Activated CD8-positive, alpha-beta T cell treated with anti-CD3 and anti-CD28 coated beads for 36 hours (primary cell): ENCODE results near the gene RPL22. TPM values are rescaled to one million over a fixed set of nuclear protein-coding genes. Genes with fewer than 3 reads are reported as not detected.

Experiments used
- ATAC-seq: fragments of 200-7000 bp; cut with Tn5 transposase; one replicate; pipeline ENCODE4 v1.10.0; 2021; ENCODE audit warnings: mild to moderate bottlenecking, moderate library complexity
- CTCF ChIA-PET: fragments of 350-600 bp; sonication (Branson Sonifier 250); formaldehyde crosslinking; loops from one replicate; lab custom pipeline; 2021; ENCODE audit warnings: antibody characterized with exemption; lab: Charles Lee
- POLR2A ChIA-PET: fragments of 350-600 bp; sonication (Branson Sonifier 250); formaldehyde crosslinking; loops from one replicate; lab custom pipeline; 2021; ENCODE audit warnings: antibody characterized with exemption; lab: Charles Lee
- DNase-seq: peaks from one replicate; pipeline ENCODE4 v3.0.0-alpha.2; 2020
- H3K27ac Mint-ChIP-seq: one replicate; pipeline ENCODE4 v1.8.0; 2021; ENCODE audit warnings: mild to moderate bottlenecking, mixed read lengths
- H3K27me3 Mint-ChIP-seq: one replicate; pipeline ENCODE4 v1.8.0; 2021; ENCODE audit warnings: mixed read lengths
- H3K36me3 Mint-ChIP-seq: one replicate; pipeline ENCODE4 v1.8.0; 2021; ENCODE audit warnings: low read depth, mixed read lengths
- H3K4me1 Mint-ChIP-seq: one replicate; pipeline ENCODE4 v1.8.0; 2021; ENCODE audit warnings: low read depth, mixed read lengths
- H3K4me3 Mint-ChIP-seq: one replicate; pipeline ENCODE4 v1.8.0; 2021; ENCODE audit warnings: mild to moderate bottlenecking, moderate library complexity, mixed read lengths
- H3K9me3 Mint-ChIP-seq: one replicate; pipeline ENCODE4 v1.8.0; 2021; ENCODE audit warnings: mixed read lengths
- intact Hi-C: fragments of 100-400 bp; cut with micrococcal nuclease; formaldehyde crosslinking; loops from one replicate; pipeline ENCODE4 v1.10.0; 2022
- total RNA-seq, 2 experiments: library from RNA; stranded (reverse); gene quantifications; one replicate each; pipeline ENCODE4 v1.2.3, GENCODE V29; 2021
- TF ChIP-seq, protein P1 (sequence below): fragments of 200-600 bp; IDR thresholded peaks from one replicate; pipeline ENCODE4 v1.8.0; 2022; ENCODE audit warnings: antibody characterized with exemption, mild to moderate bottlenecking

Gene RPL22
- total RNA-seq, 2 experiments from 2014 or later: 372 to 473 TPM

- Mint-ChIP-seq H3K4me3 (no peak overlapping the region), H3K27ac (no peak overlapping the region), H3K4me1 (no peaks in the 10 kb centered on the region), H3K9me3 (no peaks in the 10 kb centered on the region), H3K36me3 (no peaks in the 10 kb centered on the region), H3K27me3 (no peaks in the 10 kb centered on the region)
- no peak for DNase-seq
- ChIA-PET CTCF (interaction anchor here (1.5 kb wide), 1 partner anchor 45 kb away, joined by 4 read pairs; no protein-coding TSS in a partner anchor), POLR2A (no interaction called here)
- TF ChIP-seq, protein P1, sequence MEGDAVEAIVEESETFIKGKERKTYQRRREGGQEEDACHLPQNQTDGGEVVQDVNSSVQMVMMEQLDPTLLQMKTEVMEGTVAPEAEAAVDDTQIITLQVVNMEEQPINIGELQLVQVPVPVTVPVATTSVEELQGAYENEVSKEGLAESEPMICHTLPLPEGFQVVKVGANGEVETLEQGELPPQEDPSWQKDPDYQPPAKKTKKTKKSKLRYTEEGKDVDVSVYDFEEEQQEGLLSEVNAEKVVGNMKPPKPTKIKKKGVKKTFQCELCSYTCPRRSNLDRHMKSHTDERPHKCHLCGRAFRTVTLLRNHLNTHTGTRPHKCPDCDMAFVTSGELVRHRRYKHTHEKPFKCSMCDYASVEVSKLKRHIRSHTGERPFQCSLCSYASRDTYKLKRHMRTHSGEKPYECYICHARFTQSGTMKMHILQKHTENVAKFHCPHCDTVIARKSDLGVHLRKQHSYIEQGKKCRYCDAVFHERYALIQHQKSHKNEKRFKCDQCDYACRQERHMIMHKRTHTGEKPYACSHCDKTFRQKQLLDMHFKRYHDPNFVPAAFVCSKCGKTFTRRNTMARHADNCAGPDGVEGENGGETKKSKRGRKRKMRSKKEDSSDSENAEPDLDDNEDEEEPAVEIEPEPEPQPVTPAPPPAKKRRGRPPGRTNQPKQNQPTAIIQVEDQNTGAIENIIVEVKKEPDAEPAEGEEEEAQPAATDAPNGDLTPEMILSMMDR: no peak
- no peak for ATAC-seq
- intact Hi-C loops: no loop called here
Measured at GRCh38 chr1:6140413-6140812, 59.0 kb downstream of the RPL22 start.

GRCh38 chr1:6137758-6138157 is 61.6 kb downstream of the RPL22 start:
- H3K36me3 Mint-ChIP-seq: no peaks in the 10 kb centered on the region
- intact Hi-C loops: no loop called here
- no peaks in the 10 kb centered on the region for H3K4me1 Mint-ChIP-seq
- TF ChIP-seq, protein P1: no peak
- no peaks in the 10 kb centered on the region for H3K9me3 Mint-ChIP-seq
- no peak overlapping the region for H3K4me3 Mint-ChIP-seq
- H3K27me3 Mint-ChIP-seq: no peaks in the 10 kb centered on the region
- ChIA-PET CTCF (interaction anchor here (0.9 kb wide), 1 partner anchor 48 kb away, joined by 3 read pairs; no protein-coding TSS in a partner anchor), POLR2A (no interaction called here)
- no peak overlapping the region for H3K27ac Mint-ChIP-seq
- ATAC-seq (no peak), DNase-seq (no peak)

- DNase-seq: no peak
- POLR2A ChIA-PET: interaction anchor here (1.6 kb wide), 1 partner anchor 13 kb away, joined by 3 read pairs; no protein-coding TSS in a partner anchor
Measured at GRCh38 chr1:6136516-6137220, 62.7 kb downstream of the RPL22 start.

More at GRCh38 chr1:6136516-6137220, 62.7 kb downstream of the RPL22 start:
- ATAC-seq: no peak
- no peak overlapping the region for H3K27ac Mint-ChIP-seq
- H3K27me3 Mint-ChIP-seq: no peaks in the 10 kb centered on the region
- TF ChIP-seq, protein P1: no peak
- no peak overlapping the region for H3K4me3 Mint-ChIP-seq
- no peaks in the 10 kb centered on the region for H3K36me3 Mint-ChIP-seq
- H3K9me3 Mint-ChIP-seq: no peaks in the 10 kb centered on the region
- CTCF ChIA-PET: interaction anchor here (0.9 kb wide), 1 partner anchor 49 kb away, joined by 3 read pairs; no protein-coding TSS in a partner anchor
- intact Hi-C loops: no loop called here
- no peaks in the 10 kb centered on the region for H3K4me1 Mint-ChIP-seq

Other genes starting within 250 kb of the RPL22 start
- 10 to 100 TPM; 16.5 to 16.8 TPM for gene NPHP4, start 207.2 kb downstream of the RPL22 start, total RNA-seq
- 100 to 1,000 TPM; 290 to 299 TPM for gene KCNAB2, start 153.7 kb downstream of the RPL22 start, total RNA-seq
- under 1 TPM; 0.61 to 0.63 TPM for gene CHD5, start 19.3 kb downstream of the RPL22 start, total RNA-seq
- 1 to 10 TPM; 4.9 to 9.9 TPM for gene RNF207, start 6.5 kb upstream of the RPL22 start, total RNA-seq
- 10 to 100 TPM; 35.3 to 38.1 TPM for gene ICMT, start 36.4 kb upstream of the RPL22 start, total RNA-seq
- gene HES3, start 44.6 kb upstream of the RPL22 start, total RNA-seq: not detected
- gene GPR153, start 61.5 kb upstream of the RPL22 start, total RNA-seq: under 1 TPM; 0.34 to 0.41 TPM
- 10 to 100 TPM; 80.4 to 86.7 TPM for gene ACOT7, start 194.2 kb upstream of the RPL22 start, total RNA-seq
- gene HES2, start 220.3 kb upstream of the RPL22 start, total RNA-seq: under 1 TPM in 1 of 2 experiments, not detected in 1; 0.29 TPM
- under 1 TPM; 0.83 to 0.99 TPM for gene ESPN, start 225.2 kb upstream of the RPL22 start, total RNA-seq